IMR-90 (cell line): Measurements from ENCODE around the gene SERHL2. TPM values are rescaled to one million over a fixed set of nuclear protein-coding genes. Genes with fewer than 3 reads are reported as not detected.

Source experiments
- ATAC-seq: fragments of 200-7000 bp; cut with Tn5 transposase; 2 replicates; pipeline ENCODE4 v1.9.1; 2020; ENCODE audit warnings: low read depth, mild to moderate bottlenecking, moderate library complexity
- BruUV-seq: library from RNA; stranded (reverse); fragments of 400-500 nt; replicated peaks from 2 replicates; lab custom pipeline; 2021; lab: Mats Ljungman, UMichigan
- CTCF ChIA-PET: fragments of 300-600 bp; formaldehyde crosslinking; extraction: SDS; loops from one replicate; lab custom pipeline; 2021; ENCODE audit warnings: antibody characterized with exemption; lab: Yijun Ruan, JAX
- POLR2A ChIA-PET: fragments of 300-600 bp; sonication (Branson Sonifier 250); formaldehyde crosslinking; loops from one replicate; lab custom pipeline; 2022; ENCODE audit warnings: antibody characterized with exemption; ENCODE audit not compliant: unreplicated experiment; lab: Charles Lee
- DNase-seq: peaks from one replicate; pipeline ENCODE4 v3.0.0; 2013
- H2AFZ ChIP-seq: replicated peaks from 2 replicates; pipeline ENCODE3; 2013; ENCODE audit warnings: low read length, mild to moderate bottlenecking; ENCODE audit not compliant: poor library complexity
- H2AK5ac ChIP-seq: 2 replicates; pipeline ENCODE4 v1.6.1; 2013; ENCODE audit warnings: low read depth, low read length, inconsistent platforms
- H2AK9ac ChIP-seq: replicated peaks from 2 replicates; pipeline ENCODE3; 2013; ENCODE audit warnings: mild to moderate bottlenecking, low read depth, low read length, moderate library complexity; ENCODE audit not compliant: poor library complexity
- H2BK120ac ChIP-seq: 2 replicates; pipeline ENCODE4 v1.6.1; 2013; ENCODE audit warnings: low read depth, low read length, inconsistent platforms
- H2BK15ac ChIP-seq: 3 replicates; pipeline ENCODE4 v1.6.1; 2013; ENCODE audit warnings: low read depth, low read length, inconsistent platforms
- H2BK20ac ChIP-seq: 2 replicates; pipeline ENCODE4 v1.6.1; 2013; ENCODE audit warnings: low read depth, mild to moderate bottlenecking, inconsistent platforms, low read length, moderate library complexity
- H2BK5ac ChIP-seq: 2 replicates; pipeline ENCODE4 v1.6.1; 2013; ENCODE audit warnings: mild to moderate bottlenecking, low read depth, low read length, inconsistent platforms; ENCODE audit not compliant: poor library complexity, severe bottlenecking
- H3K14ac ChIP-seq: replicated peaks from 2 replicates; pipeline ENCODE4 v1.6.1; 2013; ENCODE audit warnings: low read depth, low read length, inconsistent platforms
- H3K18ac ChIP-seq: 2 replicates; pipeline ENCODE4 v1.6.1; 2013; ENCODE audit warnings: low read depth, low read length, control low read depth
- H3K23ac ChIP-seq: 2 replicates; pipeline ENCODE4 v1.6.1; 2013; ENCODE audit warnings: low read depth, low read length, inconsistent platforms
- H3K27ac ChIP-seq: 2 replicates; pipeline ENCODE4 v1.5.1; 2013; ENCODE audit warnings: mild to moderate bottlenecking, control low read depth, low read length; ENCODE audit not compliant: insufficient read depth
- H3K27me3 ChIP-seq: 2 replicates; pipeline ENCODE4 v1.6.1; 2013; ENCODE audit warnings: low read length; ENCODE audit not compliant: control insufficient read depth, insufficient read depth
- H3K36me3 ChIP-seq: 2 replicates; pipeline ENCODE4 v1.6.1; 2013; ENCODE audit warnings: low read length, mixed read lengths; ENCODE audit not compliant: control insufficient read depth, insufficient read depth
- H3K4ac ChIP-seq: 2 replicates; pipeline ENCODE4 v1.6.1; 2013; ENCODE audit warnings: low read depth, low read length, inconsistent platforms
- H3K4me1 ChIP-seq: 2 replicates; pipeline ENCODE4 v1.6.1; 2013; ENCODE audit warnings: low read length, mixed read lengths; ENCODE audit not compliant: control insufficient read depth, insufficient read depth
- H3K4me2 ChIP-seq: 2 replicates; pipeline ENCODE4 v1.6.1; 2013; ENCODE audit warnings: low read depth, mild to moderate bottlenecking, control low read depth, low read length, moderate library complexity
- H3K4me3 ChIP-seq: 2 replicates; pipeline ENCODE4 v1.5.1; 2013; ENCODE audit warnings: low read depth, mild to moderate bottlenecking, control low read depth, low read length, moderate library complexity; ENCODE audit not compliant: insufficient read depth
- H3K56ac ChIP-seq: 2 replicates; pipeline ENCODE4 v1.6.1; 2013; ENCODE audit warnings: low read length, inconsistent platforms; ENCODE audit not compliant: insufficient read depth; ENCODE audit errors: extremely low read depth
- H3K79me1 ChIP-seq, 2 experiments: 2 replicates each; pipeline ENCODE4 v1.6.1; 2013; ENCODE audit warnings: low read length in 2 of 2, inconsistent platforms in 1 of 2, low read depth in 1 of 2
- H3K9ac ChIP-seq: 2 replicates; pipeline ENCODE4 v1.6.1; 2013; ENCODE audit warnings: low read depth, low read length, control low read depth
- H3K9me1 ChIP-seq: 2 replicates; pipeline ENCODE4 v1.6.1; 2013; ENCODE audit warnings: low read length, inconsistent platforms; ENCODE audit not compliant: insufficient read depth
- H3K9me3 ChIP-seq: 2 replicates; pipeline ENCODE4 v1.6.1; 2013; ENCODE audit warnings: low read length; ENCODE audit not compliant: control insufficient read depth, insufficient read depth
- H4K20me1 ChIP-seq: 2 replicates; pipeline ENCODE4 v1.6.1; 2013; ENCODE audit warnings: low read length, inconsistent platforms; ENCODE audit not compliant: insufficient read depth
- H4K5ac ChIP-seq: 2 replicates; pipeline ENCODE4 v1.6.1; 2013; ENCODE audit warnings: mild to moderate bottlenecking, low read depth, low read length, control low read depth
- H4K8ac ChIP-seq, 2 experiments: 2 replicates each; pipeline ENCODE4 v1.6.1; 2013; ENCODE audit warnings: low read depth in 2 of 2, low read length in 2 of 2, control low read depth in 1 of 2, inconsistent platforms in 1 of 2
- H4K91ac ChIP-seq: 2 replicates; pipeline ENCODE4 v1.6.1; 2013; ENCODE audit warnings: low read depth, low read length, inconsistent platforms; ENCODE audit not compliant: insufficient read depth
- BHLHE40 ChIP-seq: fragments of 150-350 bp; IDR thresholded peaks from 2 replicates; pipeline ENCODE4 v1.6.1; 2016; ENCODE audit warnings: mild to moderate bottlenecking, low read depth, low read length
- CEBPB ChIP-seq: IDR thresholded peaks from 2 replicates; pipeline ENCODE4 v1.6.1; 2012; ENCODE audit warnings: low read depth, low read length, improper control_type of control experiment
- CHD1 ChIP-seq: IDR thresholded peaks from 2 replicates; pipeline ENCODE4 v1.6.1; 2012; ENCODE audit warnings: low read depth, low read length, improper control_type of control experiment
- CTCF ChIP-seq: conservative IDR thresholded peaks from 2 replicates; pipeline ENCODE4 v1.5.1; 2012; ENCODE audit warnings: mild to moderate bottlenecking, low read depth, low read length, improper control_type of control experiment
- MAZ ChIP-seq: IDR thresholded peaks from 2 replicates; pipeline ENCODE4 v1.6.1; 2012; ENCODE audit warnings: low read depth, mild to moderate bottlenecking, low read length, improper control_type of control experiment, moderate library complexity, borderline replicate concordance
- MXI1 ChIP-seq: IDR thresholded peaks from 2 replicates; pipeline ENCODE4 v1.6.1; 2012; ENCODE audit warnings: low read depth, mild to moderate bottlenecking, low read length, moderate library complexity, borderline replicate concordance
- NFE2L2 ChIP-seq: fragments of 150-350 bp; IDR thresholded peaks from 2 replicates; pipeline ENCODE4 v1.6.1; 2016; ENCODE audit warnings: low read depth, mild to moderate bottlenecking, low read length
- RAD21 ChIP-seq: IDR thresholded peaks from 2 replicates; pipeline ENCODE4 v1.6.1; 2012; ENCODE audit warnings: low read length, improper control_type of control experiment
- RCOR1 ChIP-seq: IDR thresholded peaks from 2 replicates; pipeline ENCODE4 v1.6.1; 2012; ENCODE audit warnings: mild to moderate bottlenecking, low read length, improper control_type of control experiment; ENCODE audit not compliant: insufficient replicate concordance
- SMC3 ChIP-seq: fragments of 150-350 bp; IDR thresholded peaks from 2 replicates; pipeline ENCODE4 v1.6.1; 2016; ENCODE audit warnings: low read depth, mild to moderate bottlenecking, antibody characterized with exemption, low read length, moderate library complexity
- USF2 ChIP-seq: fragments of 150-350 bp; IDR thresholded peaks from 2 replicates; pipeline ENCODE4 v1.6.1; 2017; ENCODE audit warnings: mild to moderate bottlenecking, antibody characterized with exemption, low read length, low read depth
- WGBS, 2 experiments: methylation state at CpG; one replicate each; pipeline versions ENCODE4 v1.1.5 to v1.1.7; 2013; ENCODE audit warnings: missing lambda C conversion rate in 2 of 2; ENCODE audit not compliant: insufficient read length in 1 of 2; ENCODE audit errors: extremely low coverage in 2 of 2; 5-methylcytosine and 5-hydroxymethylcytosine counted together
- dilution Hi-C: fragments of 300-500 bp; cut with HindIII; formaldehyde crosslinking; loops from one replicate; pipeline ENCODE4 v1.14.3; 2018; ENCODE audit warnings: low sequenced_read_pairs; ENCODE audit not compliant: unreplicated experiment
- in situ Hi-C: fragments of 300-500 bp; cut with MboI; formaldehyde crosslinking; loops from 3 replicates; pipeline ENCODE4 v1.14.3; 2019; ENCODE audit warnings: low sequenced_read_pairs, inconsistent platforms, mixed read lengths
- intact Hi-C: fragments of 100-400 bp; cut with micrococcal nuclease; formaldehyde crosslinking; loops from 2 replicates; pipeline ENCODE4 v1.10.0; 2022
- polyA plus RNA-seq, 3 experiments: library from polyadenylated mRNA; depleted of rRNA; stranded (reverse); fragments of >200 nt; gene quantifications; 2 replicates each; pipeline ENCODE4 v1.2.3, GENCODE V29; 2012; ENCODE audit warnings: low replicate concordance in 1 of 3
- total RNA-seq: library from RNA; depleted of rRNA; stranded (reverse); fragments of >200 nt; gene quantifications from 2 replicates; pipeline ENCODE4 v1.2.3, GENCODE V29; 2012
- TF ChIP-seq, protein P1 (sequence below): fragments of 150-350 bp; IDR thresholded peaks from 2 replicates; pipeline ENCODE4 v1.6.1; 2016; ENCODE audit warnings: low read depth, mild to moderate bottlenecking, low read length, moderate library complexity, borderline replicate concordance

The SERHL2 gene
- total and polyA plus RNA-seq, 2 of the 4 experiments (the other 2 are of a cell fraction), result 4.5 to 5.0 TPM

GRCh38 chr22:42528591-42529307, 25.0 kb upstream of the SERHL2 start:
- Histone ChIP-seq H4K5ac (no peak overlapping the region), H2BK15ac (no peak overlapping the region), H4K91ac (no peak overlapping the region), H3K14ac (no peak overlapping the region), H3K56ac (no peak overlapping the region), H3K23ac (no peak overlapping the region), H3K27ac (no peak overlapping the region), H4K20me1 (no peaks in the 10 kb centered on the region), H3K9me1 (no peaks in the 10 kb centered on the region), H3K9ac (no peak overlapping the region), H3K9me3 (no peaks in the 10 kb centered on the region), H3K4me1 (no peaks in the 10 kb centered on the region), H2BK20ac (no peak overlapping the region), H2AK9ac (no peak overlapping the region), H3K4ac (no peak overlapping the region), H2AK5ac (no peak overlapping the region), H2BK5ac (no peak overlapping the region), H3K4me3 (no peak overlapping the region), H3K4me2 (no peak overlapping the region), H3K36me3 (no peaks in the 10 kb centered on the region), H3K27me3 (peaks cover 8% of the 10 kb centered on the region), H4K8ac (no peak overlapping the region), H3K18ac (no peak overlapping the region), H3K79me1 (no peaks in the 10 kb centered on the region), H2AFZ (no peak overlapping the region), H2BK120ac (no peak overlapping the region)
- in situ Hi-C loops, result no loop called here
- BruUV-seq, result no TSS peak
- intact Hi-C loops, result no loop called here
- dilution Hi-C loops, result no loop called here
- DNase-seq, result no peak
- 84% methylated on average over 5 of the region's 11 CpGs; no CpG with 5 or more reads in 1 of the 2 experiments for WGBS, 2 experiments
- ChIA-PET CTCF (no interaction called here), POLR2A (no interaction called here)
- no peak for ATAC-seq
- TF ChIP-seq CEBPB (no peak), USF2 (no peak), NFE2L2 (no peak), RAD21 (no peak), BHLHE40 (no peak), CHD1 (no peak), MAZ (no peak), SMC3 (no peak), MXI1 (no peak), RCOR1 (no peak), CTCF (no peak)
- TF ChIP-seq, protein P1, sequence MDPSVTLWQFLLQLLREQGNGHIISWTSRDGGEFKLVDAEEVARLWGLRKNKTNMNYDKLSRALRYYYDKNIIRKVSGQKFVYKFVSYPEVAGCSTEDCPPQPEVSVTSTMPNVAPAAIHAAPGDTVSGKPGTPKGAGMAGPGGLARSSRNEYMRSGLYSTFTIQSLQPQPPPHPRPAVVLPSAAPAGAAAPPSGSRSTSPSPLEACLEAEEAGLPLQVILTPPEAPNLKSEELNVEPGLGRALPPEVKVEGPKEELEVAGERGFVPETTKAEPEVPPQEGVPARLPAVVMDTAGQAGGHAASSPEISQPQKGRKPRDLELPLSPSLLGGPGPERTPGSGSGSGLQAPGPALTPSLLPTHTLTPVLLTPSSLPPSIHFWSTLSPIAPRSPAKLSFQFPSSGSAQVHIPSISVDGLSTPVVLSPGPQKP, result no peak
